B cell (primary cell): Measurements from ENCODE around the gene ADA. TPM values are rescaled to one million over a fixed set of nuclear protein-coding genes. Genes with fewer than 3 reads are reported as not detected.
A peak's percentile ranks its signal among the peaks of the same experiment; 100 is the strongest.

Experiments
- ATAC-seq: fragments of 200-7000 bp; cut with Tn5 transposase; one replicate; pipeline ENCODE4 v1.10.0; 2021; ENCODE audit warnings: low read depth, mild to moderate bottlenecking, moderate number of reproducible peaks, moderate library complexity
- CTCF ChIA-PET: fragments of 350-600 bp; sonication (Branson Sonifier 250); formaldehyde crosslinking; loops from one replicate; lab custom pipeline; 2021; ENCODE audit warnings: antibody characterized with exemption, inconsistent platforms; lab: Charles Lee
- POLR2A ChIA-PET: fragments of 350-600 bp; sonication (Branson Sonifier 250); formaldehyde crosslinking; loops from one replicate; lab custom pipeline; 2021; ENCODE audit warnings: antibody characterized with exemption; lab: Charles Lee
- DNase-seq: peaks from one replicate; pipeline ENCODE4 v3.0.0; 2013
- H2AFZ ChIP-seq: 2 replicates; pipeline ENCODE4 v1.6.1; 2012; ENCODE audit warnings: mild to moderate bottlenecking, low read depth, low read length; ENCODE audit not compliant: insufficient read depth, poor library complexity, severe bottlenecking
- H3K27ac ChIP-seq, 2 donors: 1 replicate in 1 of 2; 2 replicates in 1 of 2; pipeline ENCODE4 v1.5.1; 2012 to 2013; ENCODE audit warnings: low read length in 2 of 2, mild to moderate bottlenecking in 2 of 2, moderate library complexity in 1 of 2
- H3K27me3 ChIP-seq, 4 experiments: fragments of 200-600 bp in 1 of 4; sonication (generic) in 1 of 4; replicated peaks in 1 of 4; 1 replicate in 2 of 4; 2 replicates in 2 of 4; pipeline versions ENCODE4 v1.6.1 to v1.7.0; 2013 to 2016; ENCODE audit warnings: low read length in 3 of 4, mild to moderate bottlenecking in 2 of 4, mixed read lengths in 1 of 4, moderate library complexity in 1 of 4; ENCODE audit not compliant: insufficient read depth in 4 of 4, control insufficient read depth in 3 of 4; ENCODE audit errors: control extremely low read depth in 1 of 4
- H3K36me3 ChIP-seq, 2 experiments: replicated peaks in 1 of 2; 1 replicate in 1 of 2; 2 replicates in 1 of 2; pipeline versions ENCODE4 v1.6.1 to v1.7.1; 2013; ENCODE audit warnings: low read length in 1 of 2; ENCODE audit not compliant: insufficient read depth in 2 of 2, control insufficient read depth in 1 of 2; ENCODE audit errors: control extremely low read depth in 1 of 2, extremely low read depth in 1 of 2
- H3K4me1 ChIP-seq, 2 donors: fragments of 200-600 bp in 1 of 2; sonication (generic) in 1 of 2; 1 replicate in 1 of 2; 2 replicates in 1 of 2; pipeline versions ENCODE4 v1.5.1 to v1.6.1; 2013 to 2017; ENCODE audit warnings: low read length in 2 of 2; ENCODE audit not compliant: control insufficient read depth in 2 of 2, insufficient read depth in 2 of 2
- H3K4me2 ChIP-seq: replicated peaks from 2 replicates; pipeline ENCODE3; 2012; ENCODE audit warnings: mild to moderate bottlenecking, low read depth, low read length; ENCODE audit not compliant: poor library complexity, severe bottlenecking
- H3K4me3 ChIP-seq, 5 experiments: fragments of 200-600 bp in 1 of 5; sonication (generic) in 1 of 5; 1 replicate in 3 of 5; 2 replicates in 2 of 5; pipeline versions ENCODE4 v1.5.1 to v1.7.0; 2011 to 2016; ENCODE audit warnings: low read length in 4 of 5, mild to moderate bottlenecking in 4 of 5, low read depth in 2 of 5, control low read depth in 1 of 5, moderate library complexity in 1 of 5; ENCODE audit not compliant: insufficient read depth in 1 of 5; ENCODE audit errors: control extremely low read depth in 1 of 5, extremely low read depth in 1 of 5
- H3K79me2 ChIP-seq: fragments of 200-600 bp; sonication (generic); one replicate; pipeline ENCODE4 v1.6.0; 2016; ENCODE audit warnings: low read length; ENCODE audit not compliant: control insufficient read depth, insufficient read depth
- H3K9ac ChIP-seq: fragments of 200-600 bp; sonication (generic); 2 replicates; pipeline ENCODE4 v1.6.1; 2017; ENCODE audit warnings: mild to moderate bottlenecking, low read length, moderate library complexity
- H3K9me3 ChIP-seq, 3 donors: one replicate each; pipeline versions ENCODE4 v1.6.1 to v1.7.1; 2013; ENCODE audit warnings: low read length in 2 of 3; ENCODE audit not compliant: control insufficient read depth in 2 of 3, insufficient read depth in 1 of 3; ENCODE audit errors: control extremely low read depth in 1 of 3
- H4K20me1 ChIP-seq: 2 replicates; pipeline ENCODE4 v1.6.0; 2012; ENCODE audit warnings: mild to moderate bottlenecking, low read length; ENCODE audit not compliant: insufficient read depth, control insufficient read depth, poor library complexity, severe bottlenecking
- H3K27ac Mint-ChIP-seq: one replicate; pipeline ENCODE4 v1.8.0; 2021; ENCODE audit warnings: mixed read lengths
- H3K27me3 Mint-ChIP-seq: one replicate; pipeline ENCODE4 v1.8.0; 2021; ENCODE audit warnings: mixed read lengths
- H3K4me1 Mint-ChIP-seq: one replicate; pipeline ENCODE4 v1.8.0; 2021; ENCODE audit warnings: mixed read lengths
- H3K4me3 Mint-ChIP-seq: one replicate; pipeline ENCODE4 v1.8.0; 2021; ENCODE audit warnings: mixed read lengths
- H3K9me3 Mint-ChIP-seq: one replicate; pipeline ENCODE4 v1.8.0; 2022; ENCODE audit warnings: mixed read lengths; ENCODE audit not compliant: insufficient read depth
- CTCF ChIP-seq: fragments of 200-600 bp; IDR thresholded peaks from one replicate; pipeline ENCODE4 v1.8.0; 2022; ENCODE audit warnings: antibody characterized with exemption, mild to moderate bottlenecking
- EZH2 ChIP-seq: IDR thresholded peaks from 2 replicates; pipeline ENCODE4 v1.6.1; 2012; ENCODE audit warnings: borderline replicate concordance, low read depth, mild to moderate bottlenecking, moderate library complexity, low read length; ENCODE audit not compliant: insufficient read depth, poor library complexity, severe bottlenecking
- WGBS: methylation state at CpG from one replicate; pipeline ENCODE4 v1.1.5; 2013; ENCODE audit warnings: missing lambda C conversion rate; ENCODE audit not compliant: insufficient coverage; 5-methylcytosine and 5-hydroxymethylcytosine counted together
- intact Hi-C: fragments of 100-400 bp; cut with micrococcal nuclease; formaldehyde crosslinking; loops from one replicate; pipeline ENCODE4 v1.10.0; 2022
- polyA plus RNA-seq: library from polyadenylated mRNA; depleted of rRNA; stranded (reverse); fragments of >200 nt; gene quantifications from 2 replicates; pipeline ENCODE4 v1.2.3, GENCODE V29; 2012
- total RNA-seq, 2 donors: library from RNA; stranded (reverse); fragments of 120-200 nt in 1 of 2; gene quantifications; 1 replicate in 1 of 2; 2 replicates in 1 of 2; pipeline versions ENCODE4 v1.2.3 to v1.2.4, GENCODE V29; 2013 to 2022

The ADA gene
- total and polyA plus RNA-seq, 2 donors (not counting 1 experiment from before 2014, with no cell fraction given) = 10.0 to 34.2 TPM

- POLR2A ChIA-PET = no interaction called here
- 98% methylated on average over 5 of the region's 5 CpGs for WGBS
- H3K4me3 Mint-ChIP-seq = no peak overlapping the region
Measured at GRCh38 chr20:44613575-44613974, 37.9 kb downstream of the ADA start.

More at GRCh38 chr20:44613575-44613974, 37.9 kb downstream of the ADA start:
- no peak overlapping the region for H3K9ac ChIP-seq
- H3K4me1 ChIP-seq = peaks cover 35 to 54% of the 10 kb centered on the region in 2 donors
- no peaks in the 10 kb centered on the region for H3K9me3 Mint-ChIP-seq
- TF ChIP-seq EZH2 (no peak), CTCF (no peak)
- intact Hi-C loops = no loop called here
- CTCF ChIA-PET = interaction anchor here (1.1 kb wide), 1 partner anchor 27 kb away, joined by 3 read pairs; no protein-coding TSS in a partner anchor
- peaks cover 51% of the 10 kb centered on the region for H4K20me1 ChIP-seq
- peaks cover 69% of the 10 kb centered on the region for H3K4me1 Mint-ChIP-seq
- DNase-seq (no peak), ATAC-seq (no peak)
- H3K79me2 ChIP-seq = peaks cover 86% of the 10 kb centered on the region
- H3K27ac Mint-ChIP-seq = peak overlapping the region; percentile 68
- no peaks in the 10 kb centered on the region for H3K27me3 Mint-ChIP-seq
- H3K27me3 ChIP-seq = no peaks in the 10 kb centered on the region
- H3K4me2 ChIP-seq = no peak overlapping the region
- H3K27ac ChIP-seq = no peak overlapping the region
- H3K36me3 ChIP-seq = peaks cover 0 to 63% of the 10 kb centered on the region in 2 experiments
- H3K4me3 ChIP-seq = no peak overlapping the region
- no peaks in the 10 kb centered on the region for H3K9me3 ChIP-seq
- H2AFZ ChIP-seq = no peak overlapping the region
